NCI-H82 (cell line): Measurements from ENCODE around the gene USP32.
"Not testable (repeated sequence)": the region's sequence is repeated elsewhere in the genome, so short reads cannot be mapped to it uniquely, and the experiment has no call there.

Experiments used
- DNase-seq: peaks from one replicate; lab custom pipeline; 2025; lab: John Stamatoyannopoulos, UW

Gene USP32

GRCh38 chr17:60392042-60392844 is at the start of gene USP32:
Gene USP32, minus strand, starts transcription at chr17:60392133. Its CDS starts 194 bp downstream, at chr17:60391939.
- peak; percentile 99 for DNase-seq

- no peak for DNase-seq
These were observed 47.6 kb upstream of the USP32 start for GRCh38 chr17:60439501-60439900.

- no peak for DNase-seq
These were observed 44.7 kb upstream of the USP32 start for GRCh38 chr17:60436676-60437075.

- peak; percentile 83 for DNase-seq
These were observed 43.6 kb upstream of the USP32 start for GRCh38 chr17:60435244-60436167.

GRCh38 chr17:60433021-60433997 is 41.4 kb upstream of the USP32 start:
- not testable (repeated sequence) for DNase-seq

- DNase-seq = not testable (repeated sequence)
These were observed 38.6 kb upstream of the USP32 start for GRCh38 chr17:60430561-60430960.

GRCh38 chr17:60428491-60428890 is 36.6 kb upstream of the USP32 start:
- not testable (repeated sequence) for DNase-seq

GRCh38 chr17:60426596-60426995 is 34.7 kb upstream of the USP32 start:
- DNase-seq = no peak

- DNase-seq = no peak
These were observed 33.7 kb upstream of the USP32 start for GRCh38 chr17:60425626-60426025.

- DNase-seq = no peak
These were observed 31.9 kb upstream of the USP32 start for GRCh38 chr17:60423865-60424264.

GRCh38 chr17:60422162-60422665 is 30.3 kb upstream of the USP32 start, which contains the start of gene CHCT1:
Gene CHCT1, plus strand, starts transcription at chr17:60422489. Its CDS starts 104 bp downstream, at chr17:60422593.
- DNase-seq = no peak

- peak; percentile 70 for DNase-seq
These were observed 29.6 kb upstream of the USP32 start for GRCh38 chr17:60421273-60422161.

- DNase-seq = not testable (repeated sequence)
These were observed 27.9 kb upstream of the USP32 start for GRCh38 chr17:60419875-60420274.

- DNase-seq = not testable (repeated sequence)
These were observed 27.1 kb upstream of the USP32 start for GRCh38 chr17:60419003-60419402.

- DNase-seq = no peak
These were observed 24.5 kb upstream of the USP32 start for GRCh38 chr17:60416368-60416925.

GRCh38 chr17:60415146-60415545 is 23.2 kb upstream of the USP32 start:
- no peak for DNase-seq

GRCh38 chr17:60412701-60413100 is 20.8 kb upstream of the USP32 start:
- no peak for DNase-seq

GRCh38 chr17:60410001-60410400 is 18.1 kb upstream of the USP32 start:
- DNase-seq = no peak

- DNase-seq = no peak
These were observed 15.0 kb upstream of the USP32 start for GRCh38 chr17:60406887-60407286.

- DNase-seq = no peak
These were observed 12.0 kb upstream of the USP32 start for GRCh38 chr17:60403962-60404361.
